HuH-7 (cell line): Measurements from ENCODE around the gene TXNDC17.
A peak's percentile ranks its signal among the peaks of the same experiment; 100 is the strongest.
"Not testable (repeated sequence)": the region's sequence is repeated elsewhere in the genome, so short reads cannot be mapped to it uniquely, and the experiment has no call there.

Experiments used
- DNase-seq: peaks from one replicate; pipeline ENCODE4 v3.0.0; 2011; ENCODE audit warnings: low spot score

TXNDC17 gene

DNA sequence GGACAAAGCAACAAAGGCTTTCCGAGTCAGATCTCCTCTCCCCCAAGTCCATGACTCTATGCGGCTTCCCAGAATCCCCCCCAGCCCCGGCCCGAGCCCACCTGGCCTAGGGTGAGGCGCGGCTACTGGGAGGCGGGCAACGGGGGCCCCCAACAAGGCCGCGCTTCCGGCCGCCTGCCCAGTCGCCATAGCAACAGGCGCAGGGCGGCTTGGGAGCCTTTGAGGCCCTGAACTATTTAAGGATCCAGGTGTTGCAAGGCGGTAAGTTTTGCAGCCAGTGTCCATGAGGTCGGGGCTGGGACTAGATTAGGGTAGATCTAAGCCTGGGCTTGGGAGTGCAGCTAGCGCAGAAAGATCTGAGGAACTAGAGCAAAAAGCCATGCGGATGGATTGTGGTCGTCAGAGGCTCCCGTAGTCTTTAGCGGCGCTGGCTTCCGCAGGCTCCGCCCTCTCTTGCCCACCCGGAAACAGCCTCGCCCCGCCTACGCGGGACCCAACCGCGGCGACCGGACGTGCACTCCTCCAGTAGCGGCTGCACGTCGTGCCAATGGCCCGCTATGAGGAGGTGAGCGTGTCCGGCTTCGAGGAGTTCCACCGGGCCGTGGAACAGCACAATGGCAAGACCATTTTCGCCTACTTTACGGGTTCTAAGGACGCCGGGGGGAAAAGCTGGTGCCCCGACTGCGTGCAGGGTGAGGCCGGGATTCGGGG, at the start of gene TXNDC17, which contains the start of gene KIAA0753:
Gene TXNDC17 (plus strand): TSS at position 525 of the 711 bp plus-strand sequence. CDS start 23 bp downstream, at position 548.
Gene KIAA0753 (minus strand): TSS at position 176 of the 711 bp plus-strand sequence. CDS start 5,608 bp downstream, outside the sequence.
- peak; percentile 77 for DNase-seq

DNA sequence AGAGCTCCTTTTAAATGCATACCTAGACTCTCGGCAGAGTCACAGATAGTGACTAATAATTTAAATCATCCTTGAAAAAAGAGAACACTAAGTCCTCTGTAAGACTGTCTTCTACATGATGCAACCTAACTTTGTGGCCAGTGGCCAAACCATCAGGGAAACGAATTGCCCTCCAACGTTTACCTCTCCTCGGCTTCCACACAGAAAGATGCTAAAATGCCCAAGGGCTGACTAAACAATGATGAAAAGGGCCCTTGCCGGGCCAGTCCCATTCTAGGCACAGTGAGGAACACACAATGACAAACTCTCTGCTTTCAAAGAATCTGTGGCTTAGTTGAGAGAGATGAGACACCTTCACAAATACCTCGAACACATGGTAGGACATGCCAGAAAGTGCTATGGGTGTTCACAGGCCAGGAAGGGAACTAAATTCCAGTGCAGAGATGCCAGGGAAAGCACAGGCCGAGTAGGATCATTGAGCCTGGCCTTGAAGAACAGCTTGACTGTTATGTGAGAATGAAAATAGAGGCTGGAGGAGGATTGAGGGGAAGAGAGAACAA, 49.2 kb upstream of the TXNDC17 start:
- DNase-seq = no peak

DNA sequence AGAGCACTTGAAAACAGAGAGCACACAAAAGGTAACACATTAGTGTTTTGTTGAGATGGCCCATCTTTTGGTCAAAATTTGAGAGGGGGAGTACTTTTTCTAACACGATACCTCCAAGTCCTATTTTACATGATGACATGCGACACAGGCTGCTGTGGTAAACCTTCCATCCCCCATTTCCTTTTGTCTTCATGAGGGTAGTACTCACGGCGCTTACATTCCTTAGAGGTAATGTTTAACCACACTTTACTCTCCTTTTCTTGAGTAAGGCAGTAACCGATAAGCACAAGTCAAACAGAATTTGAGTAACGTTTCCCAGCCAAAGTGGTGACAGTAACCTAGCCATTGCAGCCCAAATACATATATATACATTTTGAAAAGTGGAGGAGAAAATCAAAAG, 48.7 kb upstream of the TXNDC17 start:
- DNase-seq = peak; percentile 28

DNA sequence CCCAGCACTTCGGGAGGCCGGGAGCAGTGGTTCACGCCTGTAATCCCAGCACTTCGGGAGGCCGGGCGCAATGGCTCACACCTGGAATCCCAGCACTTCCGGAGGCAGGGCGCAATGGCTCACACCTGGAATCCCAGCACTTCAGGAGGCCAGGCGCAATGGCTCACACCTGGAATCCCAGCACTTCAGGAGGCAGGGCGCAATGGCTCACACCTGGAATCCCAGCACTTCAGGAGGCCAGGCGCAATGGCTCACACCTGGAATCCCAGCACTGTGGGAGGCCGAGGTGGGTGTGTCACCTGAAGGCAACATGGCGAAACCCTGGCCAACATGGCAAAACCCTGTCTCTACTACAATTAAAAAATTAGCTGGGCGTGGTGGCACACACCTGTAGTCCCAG, 47.5 kb upstream of the TXNDC17 start:
- not testable (repeated sequence) for DNase-seq

DNA sequence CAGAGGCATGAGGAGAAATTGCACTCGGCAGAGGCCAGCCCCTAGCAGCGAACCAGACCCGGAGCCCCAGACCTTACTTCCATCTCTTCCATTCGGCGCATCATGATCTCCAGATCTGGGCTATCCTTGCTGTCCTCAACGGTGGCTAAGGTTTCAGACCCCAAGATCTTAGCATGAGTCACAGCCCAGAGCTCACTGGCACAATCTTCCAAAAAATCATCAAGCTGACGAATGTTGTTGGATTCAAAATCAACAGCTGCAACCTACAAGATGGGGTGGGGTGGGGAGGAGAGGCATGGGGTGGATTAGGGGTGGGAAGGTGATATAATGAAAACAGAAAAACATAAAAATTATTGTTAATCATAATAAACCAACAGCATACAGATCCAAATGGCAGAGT, 44.8 kb upstream of the TXNDC17 start:
- DNase-seq = no peak

DNA sequence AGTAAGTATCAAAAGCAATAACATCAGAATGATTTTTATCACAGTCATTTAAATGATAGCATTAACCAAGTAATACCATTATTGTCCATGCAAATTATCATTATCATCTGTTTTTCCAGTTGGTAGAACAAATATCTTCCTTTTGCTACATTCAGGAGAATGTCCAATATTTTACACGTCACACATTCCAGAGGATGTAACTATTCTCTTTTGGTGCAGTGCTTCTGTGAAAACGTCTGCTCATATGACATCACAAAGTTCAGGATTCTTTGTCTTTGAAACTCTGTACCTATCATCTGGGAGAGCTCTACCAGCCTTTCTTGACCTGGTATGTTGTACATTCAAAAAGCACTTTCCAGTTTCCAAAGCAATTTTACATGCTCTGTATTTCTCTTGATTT, 44.3 kb upstream of the TXNDC17 start:
- DNase-seq = no peak

DNA sequence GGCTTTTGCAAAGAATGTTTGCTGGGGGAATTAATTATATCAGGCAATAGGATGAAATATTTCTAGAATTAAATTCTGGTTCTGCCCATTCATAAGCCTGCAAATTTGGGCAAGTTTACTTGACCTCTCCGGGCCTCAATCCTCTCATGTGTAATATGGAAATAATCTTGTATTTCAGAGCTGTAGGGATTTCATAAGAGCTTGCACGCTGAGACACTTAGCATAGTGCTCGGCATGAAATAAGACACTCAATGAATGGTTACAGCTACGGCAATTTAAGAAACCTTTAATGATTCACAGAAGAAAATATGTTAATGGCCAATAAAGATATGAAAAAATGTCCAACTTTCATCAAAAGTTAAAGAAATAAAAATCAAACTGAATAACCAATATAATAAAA, 43.9 kb upstream of the TXNDC17 start:
- no peak for DNase-seq

DNA sequence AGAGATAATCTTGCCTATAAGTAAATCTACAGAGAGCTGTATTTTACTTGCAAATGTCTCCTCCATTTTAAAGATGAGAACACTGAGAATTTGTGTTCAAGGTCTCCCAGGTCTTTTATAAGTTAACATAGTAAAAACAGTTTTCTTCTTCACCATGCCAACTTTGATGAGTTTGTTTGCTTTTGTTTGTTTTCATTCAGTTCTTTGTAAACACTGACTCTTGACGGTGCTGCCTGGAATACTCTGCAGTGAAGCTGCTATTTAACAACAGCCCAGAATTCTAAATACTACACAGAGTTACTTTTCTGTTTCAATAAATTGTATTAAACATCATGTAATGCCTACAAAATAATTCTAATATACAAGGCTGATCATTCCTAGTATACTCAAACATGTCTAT, 43.1 kb upstream of the TXNDC17 start:
- no peak for DNase-seq

DNA sequence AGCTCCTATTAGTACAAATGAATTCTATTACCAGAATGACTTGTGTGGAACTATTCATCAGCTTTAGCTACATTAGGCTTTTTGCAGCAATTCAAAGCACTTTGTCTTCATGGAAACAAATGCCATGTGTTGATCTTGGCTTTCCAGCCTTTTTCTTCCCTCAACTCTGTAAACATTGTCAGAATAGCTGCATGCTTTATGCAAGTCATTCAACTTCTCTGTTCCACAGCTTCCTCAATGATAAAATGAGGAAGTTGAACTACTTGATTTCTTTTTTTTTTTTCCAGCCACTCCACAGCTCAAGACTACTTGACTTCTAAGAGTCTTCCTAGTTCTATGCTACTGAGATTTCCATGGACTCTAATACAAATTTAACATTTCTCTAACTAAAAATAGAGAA, 41.5 kb upstream of the TXNDC17 start:
- DNase-seq = no peak

DNA sequence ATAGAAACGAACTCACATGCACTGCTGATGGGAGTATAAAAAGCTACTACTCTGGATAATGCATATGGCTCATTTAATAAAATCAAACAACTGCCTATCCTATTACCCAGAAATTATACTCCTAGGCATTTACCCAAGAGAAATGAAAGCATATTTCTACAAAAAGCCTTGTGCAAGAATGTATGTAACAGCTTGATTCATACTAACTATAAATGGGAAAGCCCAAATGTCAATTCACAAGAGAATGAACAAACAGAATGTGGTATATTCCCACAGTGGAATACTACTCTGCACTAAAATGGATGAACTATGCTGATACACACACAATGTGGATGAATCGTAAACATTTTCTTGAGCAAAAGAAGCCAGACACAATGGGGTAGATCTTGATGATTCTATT, 38.7 kb upstream of the TXNDC17 start:
- no peak for DNase-seq

DNA sequence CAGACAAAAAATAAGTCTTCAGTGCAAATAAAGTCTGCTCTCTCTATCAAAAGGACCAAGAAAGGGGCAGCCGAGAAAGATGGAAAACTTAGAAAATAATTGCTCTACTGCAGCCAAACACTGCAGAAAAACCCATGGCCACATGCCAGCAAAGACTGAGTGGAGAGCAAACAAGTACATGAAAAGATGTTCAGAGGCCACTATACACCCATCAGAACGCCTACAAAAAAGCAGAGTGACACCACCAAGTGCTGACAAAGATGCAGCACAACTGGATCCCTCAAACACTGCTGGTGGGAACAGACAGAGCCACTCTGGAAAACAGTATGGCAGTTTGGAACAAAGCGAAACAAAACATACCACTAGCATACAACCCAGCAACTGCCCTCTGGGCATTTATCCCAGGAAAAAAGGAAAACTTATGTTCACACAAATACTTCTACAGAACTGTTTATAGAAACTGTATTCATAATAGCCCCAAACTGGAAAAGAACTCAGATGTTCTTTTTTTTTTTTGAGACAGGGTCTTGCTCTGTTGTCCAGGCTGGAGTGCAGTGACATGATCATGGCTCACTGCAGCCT, 37.0 kb upstream of the TXNDC17 start:
- DNase-seq = no peak

DNA sequence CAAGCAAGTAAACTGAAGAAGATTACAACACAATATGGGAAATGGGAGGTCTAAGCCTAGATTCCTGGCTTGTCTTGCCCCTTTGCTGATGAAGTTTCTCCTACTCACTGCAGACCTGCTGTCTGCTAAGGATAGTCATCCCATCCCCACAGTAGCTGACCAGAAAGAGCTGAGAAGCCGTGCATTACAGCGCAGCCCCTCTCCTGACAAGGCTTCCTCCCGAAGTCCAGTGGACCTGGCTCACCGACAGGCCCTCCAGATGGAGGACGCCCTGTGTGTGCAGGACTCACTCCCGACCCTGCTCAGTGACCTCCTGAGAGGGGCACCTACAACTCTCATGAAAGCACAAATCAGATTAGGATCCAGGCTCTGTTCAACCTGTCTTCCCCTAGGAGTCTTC, 35.7 kb upstream of the TXNDC17 start:
- no peak for DNase-seq

DNA sequence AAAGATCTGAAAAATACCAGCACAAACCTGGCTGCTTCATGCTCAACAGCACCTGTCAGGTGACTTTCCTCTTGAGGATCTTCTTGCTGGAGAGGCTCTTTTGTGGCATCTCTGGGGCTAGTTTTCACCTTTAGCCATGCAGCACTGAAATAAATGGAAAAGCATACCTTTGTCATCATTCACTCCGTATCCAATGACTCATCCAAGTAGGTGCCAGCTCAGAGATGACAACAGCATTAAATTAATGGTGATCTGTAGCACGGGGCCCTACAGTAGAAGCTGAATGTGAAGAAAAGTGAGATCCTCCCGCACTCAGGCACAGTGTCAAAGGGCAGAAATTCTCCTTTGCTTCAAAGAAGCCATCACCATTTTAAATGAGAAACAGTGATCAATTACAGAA, 32.5 kb upstream of the TXNDC17 start:
- DNase-seq = no peak

DNA sequence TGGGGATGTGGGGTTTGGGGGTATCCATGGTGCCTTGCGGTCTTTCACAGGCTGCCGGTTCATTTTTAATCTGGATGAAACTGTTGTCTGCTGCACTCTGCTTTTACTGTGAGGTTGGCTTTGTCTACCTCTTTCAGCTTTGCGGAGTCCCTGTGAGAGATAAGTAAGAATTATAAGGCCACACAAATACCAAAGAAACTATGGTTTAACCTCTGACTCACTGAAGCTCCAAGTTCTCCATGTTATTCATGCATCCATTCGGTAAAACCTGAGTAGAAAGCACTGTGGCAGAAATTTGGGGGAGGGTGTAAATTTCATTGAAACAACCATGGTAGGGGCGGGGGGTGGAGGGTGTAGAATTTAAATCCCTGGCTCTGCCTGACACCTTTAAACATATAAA, 30.8 kb upstream of the TXNDC17 start:
- DNase-seq = no peak

DNA sequence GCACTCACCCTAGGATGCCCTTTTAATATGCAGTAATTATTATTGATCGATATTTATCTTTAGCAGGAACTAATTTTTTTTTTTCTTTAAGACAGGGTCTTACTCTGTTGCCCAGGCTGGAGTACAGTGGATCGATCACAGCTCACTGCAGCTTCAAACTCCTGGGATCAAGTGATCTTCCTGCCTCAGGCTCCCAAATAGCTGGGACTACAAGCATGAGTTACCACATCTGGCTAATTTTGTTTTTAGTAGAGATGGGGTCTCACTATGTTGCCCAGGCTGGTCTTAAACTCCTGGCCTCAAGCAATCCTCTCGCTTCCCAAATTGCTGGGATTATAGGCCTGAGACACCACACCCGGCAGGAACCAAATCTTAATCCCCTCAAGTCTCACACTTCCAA, 29.6 kb upstream of the TXNDC17 start:
- DNase-seq = no peak

DNA sequence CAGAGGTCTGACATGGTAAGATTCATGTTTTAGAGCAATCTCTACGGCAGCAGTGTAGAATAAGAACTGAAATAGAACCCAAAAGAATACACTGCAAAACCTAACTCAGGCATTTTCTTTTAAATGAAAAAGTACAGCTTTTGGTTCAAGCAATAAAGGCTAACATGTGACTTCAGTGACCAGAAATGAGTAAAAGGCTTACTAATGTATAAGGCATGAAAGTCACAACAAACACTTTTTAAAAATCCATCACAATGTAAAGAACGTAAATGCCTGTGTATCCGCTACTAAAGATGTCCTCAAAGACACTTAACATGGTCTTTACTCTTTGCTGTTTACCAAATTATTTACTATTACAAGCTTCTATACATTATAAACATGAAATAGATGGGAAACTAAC, 16.9 kb upstream of the TXNDC17 start:
- DNase-seq = no peak

DNA sequence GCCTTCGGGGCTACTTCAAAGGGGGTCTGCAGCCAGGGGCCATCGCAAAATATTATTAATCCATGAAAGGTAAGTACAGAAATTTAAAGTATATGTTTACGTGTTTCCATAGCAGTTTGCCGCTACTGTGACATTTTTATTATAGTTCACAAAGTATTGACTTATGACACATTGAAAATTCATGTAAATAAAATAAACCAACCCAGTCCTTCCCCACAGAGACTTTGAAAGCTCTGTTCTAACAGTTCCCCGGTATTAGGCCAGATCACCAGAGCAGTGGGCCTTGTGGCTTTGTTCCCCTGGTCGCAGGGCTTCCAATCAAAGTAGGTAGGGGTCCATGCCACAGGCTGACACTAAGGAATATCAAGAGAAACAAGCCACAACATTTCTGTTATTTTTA, 14.2 kb upstream of the TXNDC17 start:
- DNase-seq = no peak

DNA sequence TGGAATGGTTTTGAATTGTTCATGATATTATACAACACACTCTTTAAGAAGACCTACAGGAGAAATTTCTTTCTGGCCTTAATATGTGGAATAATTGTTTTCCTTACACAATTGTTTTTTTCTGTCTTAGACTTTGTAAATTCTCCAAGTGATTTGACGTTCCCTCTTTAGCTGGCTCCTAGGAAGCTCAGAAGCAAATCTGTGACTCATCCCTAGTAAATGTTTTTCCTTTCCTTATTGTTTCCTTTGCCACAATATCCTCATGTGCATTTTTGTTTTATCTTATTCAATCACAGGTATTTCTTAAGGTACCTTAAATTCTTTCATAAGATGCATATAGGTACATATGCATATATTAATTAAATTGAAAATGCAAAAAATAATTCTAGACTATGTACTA, 13.8 kb upstream of the TXNDC17 start:
- no peak for DNase-seq

DNA sequence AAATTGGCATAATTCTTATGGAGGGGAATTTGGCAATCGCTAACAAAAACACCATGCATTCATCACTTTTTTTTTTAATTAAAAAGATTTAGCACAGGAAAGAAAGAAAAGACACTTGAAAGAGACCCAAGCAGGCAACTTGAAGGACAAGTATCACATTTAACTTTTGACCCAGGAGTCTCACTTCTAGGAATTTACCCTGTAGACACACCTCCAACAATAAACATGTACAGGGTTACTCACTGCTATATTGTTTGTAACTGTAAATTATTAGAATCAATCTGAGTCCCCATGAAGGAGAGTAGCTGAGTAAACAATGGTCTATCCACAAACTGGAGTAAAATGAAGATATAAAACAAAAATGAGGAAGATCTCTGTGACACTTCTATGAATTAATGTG, 10.5 kb upstream of the TXNDC17 start:
- DNase-seq = no peak

DNA sequence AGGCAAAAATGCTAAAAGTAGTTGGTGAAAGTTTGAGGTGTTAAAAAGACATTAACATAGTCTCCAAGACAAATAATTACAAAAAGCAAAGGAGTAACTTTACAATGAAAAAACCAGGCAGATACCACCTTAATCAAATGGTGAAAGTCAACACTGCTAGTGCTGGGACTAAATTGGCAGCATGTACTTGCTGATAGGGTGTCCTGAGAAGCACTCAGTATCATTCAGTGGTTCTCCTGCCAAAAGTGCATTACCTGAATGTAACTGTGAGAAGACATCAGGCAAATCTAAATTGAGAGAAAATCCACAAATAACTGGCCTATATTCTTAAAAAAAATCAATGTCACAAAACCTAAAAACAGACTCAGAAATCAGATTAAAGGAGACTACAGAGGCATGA, 8.3 kb upstream of the TXNDC17 start:
- no peak for DNase-seq

DNA sequence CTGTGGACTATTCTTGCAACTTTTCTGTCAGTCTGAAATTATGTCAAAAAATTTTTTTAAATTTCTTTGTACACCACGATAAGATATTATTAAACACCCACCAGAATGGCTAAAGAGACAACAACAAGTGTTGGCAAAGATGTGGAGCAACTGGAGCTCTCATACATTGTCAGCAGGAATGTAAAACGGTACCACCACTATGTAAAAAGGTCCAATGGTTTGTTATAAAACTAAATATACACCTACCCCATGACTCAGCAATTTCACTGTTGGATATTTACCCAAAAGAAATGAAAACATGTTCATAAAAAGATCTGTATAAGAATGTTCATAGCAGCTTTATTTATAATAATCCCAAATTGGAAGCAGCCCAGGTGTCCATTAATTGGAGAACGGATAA, 7.6 kb upstream of the TXNDC17 start:
- DNase-seq = no peak

DNA sequence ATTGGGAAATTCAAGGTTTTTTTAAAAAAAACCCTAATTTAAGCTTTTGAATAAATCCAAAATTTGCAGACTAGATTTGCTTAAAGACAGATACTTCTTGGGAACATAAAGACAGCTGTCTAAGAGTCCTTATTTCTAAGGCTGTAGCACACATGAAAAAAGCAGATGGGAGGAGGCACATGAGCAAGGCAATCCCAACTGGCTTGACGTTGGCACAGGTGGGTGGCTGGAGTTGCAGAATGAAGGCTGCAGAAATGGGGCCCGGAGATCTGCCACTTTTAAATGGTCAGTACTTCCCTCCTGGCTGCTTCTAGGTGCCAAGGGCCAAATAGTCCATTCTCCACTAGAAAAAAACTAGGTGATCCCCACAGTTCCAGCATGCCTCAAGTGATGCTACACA, 4.8 kb upstream of the TXNDC17 start:
- DNase-seq = no peak

DNA sequence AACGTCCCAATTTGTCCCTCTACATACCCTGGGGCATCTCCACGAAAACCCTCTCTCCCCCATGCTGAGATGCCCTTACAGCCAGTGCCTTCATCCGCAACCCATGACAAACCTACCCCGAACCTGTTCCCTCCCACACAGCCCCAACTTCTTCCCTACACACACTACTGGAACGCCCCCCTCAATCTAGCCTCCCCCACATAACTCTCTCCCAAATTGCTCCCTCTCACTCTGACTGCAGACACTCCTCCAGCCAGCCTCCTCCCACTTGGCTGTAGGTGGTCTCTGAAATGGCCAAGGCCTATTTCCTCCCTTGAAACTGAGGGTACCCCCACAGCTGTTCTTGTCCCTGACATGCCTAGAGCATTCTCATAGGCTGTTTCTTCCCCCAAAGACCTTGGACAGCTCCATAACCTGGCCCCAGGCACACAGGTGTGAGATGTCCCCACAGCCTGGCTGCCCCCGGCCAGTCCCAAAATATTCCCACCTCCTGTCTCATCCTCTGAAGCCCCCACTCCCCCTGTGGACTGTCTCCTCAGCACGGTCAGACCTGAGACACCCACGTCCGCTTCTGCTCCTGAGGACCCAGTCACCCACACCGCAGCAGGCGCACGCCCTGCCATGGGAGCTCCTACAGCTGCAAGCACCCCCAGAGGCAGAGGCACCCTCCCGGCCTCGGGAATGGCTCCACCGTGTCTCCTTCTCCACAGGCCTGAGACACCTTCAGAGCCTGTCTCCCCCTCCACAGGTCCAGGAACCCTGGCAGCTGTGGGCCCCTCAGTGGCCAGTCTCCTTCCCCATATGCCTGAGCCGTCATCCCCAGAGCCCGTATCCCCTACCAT, 4.0 kb upstream of the TXNDC17 start:
- DNase-seq = no peak
